OCI-LY7 (cell line): ENCODE results near the gene KIF6. TPM values are rescaled to one million over a fixed set of nuclear protein-coding genes. Genes with fewer than 3 reads are reported as not detected.
"Not testable (repeated sequence)": the region's sequence is repeated elsewhere in the genome, so short reads cannot be mapped to it uniquely, and the experiment has no call there.

Experiments used
- BruUV-seq: library from RNA; stranded (reverse); fragments of 400-500 nt; replicated peaks from 2 replicates; lab custom pipeline; 2021; lab: Mats Ljungman, UMichigan
- CTCF ChIA-PET: fragments of 300-600 bp; sonication (Branson Sonifier 250); formaldehyde crosslinking; loops from one replicate; lab custom pipeline; 2022; ENCODE audit warnings: antibody characterized with exemption; ENCODE audit not compliant: unreplicated experiment; lab: Charles Lee
- POLR2A ChIA-PET: fragments of 300-600 bp; sonication (Branson Sonifier 250); formaldehyde crosslinking; loops from one replicate; lab custom pipeline; 2022; ENCODE audit warnings: antibody characterized with exemption; lab: Charles Lee
- DNase-seq: peaks from one replicate; pipeline ENCODE4 v3.0.0-alpha.2; 2015; ENCODE audit warnings: low spot score
- H2AFZ ChIP-seq: fragments of 200-600 bp; sonication (generic), shearing (Covaris generic); 2 replicates; pipeline ENCODE4 v1.6.1; 2014; ENCODE audit warnings: mild to moderate bottlenecking, antibody characterized with exemption, low read length, moderate library complexity
- H3K27ac ChIP-seq: fragments of 200-600 bp; sonication (generic); 2 replicates; pipeline ENCODE4 v1.5.1; 2014; ENCODE audit warnings: mixed run types, low read depth, mild to moderate bottlenecking, moderate library complexity, low read length, inconsistent platforms; ENCODE audit not compliant: poor library complexity, severe bottlenecking
- H3K36me3 ChIP-seq: fragments of 200-600 bp; sonication (generic); 2 replicates; pipeline ENCODE4 v1.6.1; 2014; ENCODE audit warnings: mild to moderate bottlenecking, antibody characterized with exemption, low read length, moderate library complexity, mixed read lengths; ENCODE audit not compliant: insufficient read depth
- H3K4me1 ChIP-seq: fragments of 200-600 bp; sonication (generic); 2 replicates; pipeline ENCODE4 v1.5.1; 2014; ENCODE audit warnings: mild to moderate bottlenecking, low read length; ENCODE audit not compliant: insufficient read depth, poor library complexity, severe bottlenecking
- H3K4me2 ChIP-seq: fragments of 200-600 bp; sonication (generic); 2 replicates; pipeline ENCODE4 v1.6.1; 2014; ENCODE audit warnings: mild to moderate bottlenecking, low read length
- H3K4me3 ChIP-seq: fragments of 200-600 bp; sonication (generic); 2 replicates; pipeline ENCODE4 v1.5.1; 2014; ENCODE audit warnings: mild to moderate bottlenecking, low read depth, low read length; ENCODE audit not compliant: poor library complexity, severe bottlenecking
- H3K79me2 ChIP-seq: fragments of 200-600 bp; sonication (generic); 2 replicates; pipeline ENCODE4 v1.6.1; 2016; ENCODE audit warnings: low read depth, mild to moderate bottlenecking, low read length, moderate library complexity, mixed read lengths; ENCODE audit not compliant: insufficient read depth
- H3K9me2 ChIP-seq: fragments of 200-600 bp; sonication (generic); 2 replicates; pipeline ENCODE4 v1.6.1; 2016; ENCODE audit warnings: mild to moderate bottlenecking, low read length, mixed read lengths; ENCODE audit not compliant: insufficient read depth
- H3K9me3 ChIP-seq: fragments of 200-600 bp; sonication (generic); 2 replicates; pipeline ENCODE4 v1.6.1; 2014; ENCODE audit warnings: mild to moderate bottlenecking, mixed run types, low read length, mixed read lengths
- H4K20me1 ChIP-seq: fragments of 200-600 bp; sonication (generic); 2 replicates; pipeline ENCODE4 v1.6.1; 2014; ENCODE audit warnings: mild to moderate bottlenecking, antibody characterized with exemption, low read length, moderate library complexity, mixed read lengths; ENCODE audit not compliant: insufficient read depth
- CTCF ChIP-seq: fragments of 200-600 bp; sonication (generic); conservative IDR thresholded peaks from 2 replicates; pipeline ENCODE4 v1.5.1; 2014; ENCODE audit warnings: mild to moderate bottlenecking, antibody characterized with exemption, low read length, moderate library complexity, mixed read lengths
- EZH2phosphoT487 ChIP-seq: fragments of 200-600 bp; sonication (generic); IDR thresholded peaks from 2 replicates; pipeline ENCODE4 v1.6.1; 2018; ENCODE audit warnings: low read depth, borderline replicate concordance, mild to moderate bottlenecking, mixed run types, antibody characterized with exemption, low read length, moderate library complexity, mixed read lengths
- intact Hi-C: fragments of 100-400 bp; cut with micrococcal nuclease; formaldehyde crosslinking; loops from one replicate; pipeline ENCODE4 v1.10.0; 2022; ENCODE audit not compliant: unreplicated experiment
- total RNA-seq, 2 experiments: library from RNA; depleted of rRNA in 1 of 2; stranded (reverse); fragments of >200 nt in 1 of 2; shearing (Covaris generic) in 1 of 2; gene quantifications; 2 replicates each; pipeline ENCODE4 v1.2.3, GENCODE V29; 2014 to 2022

Gene KIF6
- total RNA-seq, 2 experiments from 2014 or later: not detected

- no peak overlapping the region for H3K27ac ChIP-seq
- intact Hi-C loops: no loop called here
- no peaks in the 10 kb centered on the region for H3K9me2 ChIP-seq
- H3K4me3 ChIP-seq: no peak overlapping the region
- no peaks in the 10 kb centered on the region for H4K20me1 ChIP-seq
- H2AFZ ChIP-seq: no peak overlapping the region
- H3K79me2 ChIP-seq: no peaks in the 10 kb centered on the region
- H3K9me3 ChIP-seq: no peaks in the 10 kb centered on the region
- ChIA-PET POLR2A (interaction anchor here (0.6 kb wide), 1 partner anchor 11 kb away, joined by 3 read pairs; no protein-coding TSS in a partner anchor), CTCF (no interaction called here)
- no peaks in the 10 kb centered on the region for H3K36me3 ChIP-seq
- TF ChIP-seq EZH2phosphoT487 (no peak), CTCF (no peak)
- no peaks in the 10 kb centered on the region for H3K4me1 ChIP-seq
- DNase-seq: no peak
- H3K4me2 ChIP-seq: no peak overlapping the region
- no TSS peak for BruUV-seq
These were observed 240.9 kb downstream of the KIF6 start for GRCh38 chr6:39484276-39484675.

- H3K79me2 ChIP-seq, H4K20me1 ChIP-seq, H3K4me1 ChIP-seq, H3K36me3 ChIP-seq, DNase-seq, H3K9me3 ChIP-seq, CTCF ChIA-PET, H3K4me3 ChIP-seq, intact Hi-C loops, H2AFZ ChIP-seq, H3K4me2 ChIP-seq, BruUV-seq, H3K27ac ChIP-seq, H3K9me2 ChIP-seq: not testable (repeated sequence)
- POLR2A ChIA-PET: interaction anchor here (0.7 kb wide), 1 partner anchor 147 kb away, joined by 3 read pairs; no protein-coding TSS in a partner anchor
These were observed 245.4 kb downstream of the KIF6 start for GRCh38 chr6:39479819-39480218.

GRCh38 chr6:39476670-39477069, 248.5 kb downstream of the KIF6 start:
- no peak overlapping the region for H3K4me3 ChIP-seq
- intact Hi-C loops: no loop called here
- H3K79me2 ChIP-seq: no peaks in the 10 kb centered on the region
- DNase-seq: no peak
- H2AFZ ChIP-seq: no peak overlapping the region
- BruUV-seq: no TSS peak
- no peak overlapping the region for H3K4me2 ChIP-seq
- no peaks in the 10 kb centered on the region for H3K36me3 ChIP-seq
- no peaks in the 10 kb centered on the region for H3K9me3 ChIP-seq
- no peaks in the 10 kb centered on the region for H3K4me1 ChIP-seq
- H4K20me1 ChIP-seq: no peaks in the 10 kb centered on the region
- H3K9me2 ChIP-seq: no peaks in the 10 kb centered on the region
- TF ChIP-seq EZH2phosphoT487: no peak
- TF ChIP-seq CTCF: no peak
- CTCF ChIA-PET: no interaction called here
- no peak overlapping the region for H3K27ac ChIP-seq
- POLR2A ChIA-PET: no interaction called here
